MM.1S (cell line): ENCODE results near the gene C21orf58.

Source experiments
- DNase-seq: peaks from one replicate; pipeline ENCODE4 v3.0.0-alpha.2; 2015
- H2AFZ ChIP-seq: fragments of 300-600 bp; sonication (generic); 2 replicates; pipeline ENCODE4 v1.6.0; 2016; ENCODE audit warnings: antibody characterized with exemption, low read length
- H3F3A ChIP-seq: fragments of 300-600 bp; sonication (generic); 2 replicates; pipeline ENCODE4 v1.6.1; 2016; ENCODE audit warnings: mild to moderate bottlenecking, antibody characterized with exemption, low read length, moderate library complexity, mixed read lengths; ENCODE audit not compliant: insufficient read depth
- H3K27ac ChIP-seq: fragments of 300-600 bp; sonication (generic); 2 replicates; pipeline ENCODE4 v1.5.1; 2016; ENCODE audit warnings: mild to moderate bottlenecking, low read length
- H3K27me3 ChIP-seq: fragments of 300-600 bp; sonication (generic); replicated peaks from 2 replicates; pipeline ENCODE4 v1.6.0; 2016; ENCODE audit warnings: low read length; ENCODE audit not compliant: insufficient read depth
- H3K36me3 ChIP-seq: fragments of 300-600 bp; sonication (generic); replicated peaks from 2 replicates; pipeline ENCODE4 v1.6.1; 2016; ENCODE audit warnings: mild to moderate bottlenecking, low read length, mixed read lengths; ENCODE audit not compliant: insufficient read depth
- H3K4me1 ChIP-seq: fragments of 300-600 bp; sonication (generic); 2 replicates; pipeline ENCODE4 v1.6.1; 2016; ENCODE audit warnings: low read length, mixed read lengths
- H3K4me2 ChIP-seq: fragments of 300-600 bp; sonication (generic); 2 replicates; pipeline ENCODE4 v1.6.0; 2016; ENCODE audit warnings: low read depth, low read length
- H3K4me3 ChIP-seq: fragments of 300-600 bp; sonication (generic); 2 replicates; pipeline ENCODE4 v1.5.1; 2016; ENCODE audit warnings: low read length, mixed read lengths
- H3K79me2 ChIP-seq: fragments of 300-600 bp; sonication (generic); 2 replicates; pipeline ENCODE4 v1.6.1; 2016; ENCODE audit warnings: mixed run types, low read length, mixed read lengths
- H3K9ac ChIP-seq: fragments of 300-600 bp; sonication (generic); 2 replicates; pipeline ENCODE4 v1.6.1; 2016; ENCODE audit warnings: low read length, mixed read lengths
- H3K9me2 ChIP-seq: fragments of 300-600 bp; sonication (generic); replicated peaks from 2 replicates; pipeline ENCODE4 v1.6.1; 2016; ENCODE audit warnings: mild to moderate bottlenecking, low read length, mixed read lengths; ENCODE audit not compliant: insufficient read depth
- H3K9me3 ChIP-seq: fragments of 300-600 bp; sonication (generic); replicated peaks from 2 replicates; pipeline ENCODE4 v1.6.1; 2016; ENCODE audit warnings: mild to moderate bottlenecking, low read length, mixed read lengths; ENCODE audit not compliant: insufficient read depth
- H4K20me1 ChIP-seq: fragments of 300-600 bp; sonication (generic); 2 replicates; pipeline ENCODE4 v1.6.1; 2016; ENCODE audit warnings: mild to moderate bottlenecking, low read length, moderate library complexity, mixed read lengths; ENCODE audit not compliant: insufficient read depth
- EZH2 ChIP-seq: fragments of 300-600 bp; sonication (generic); optimal IDR thresholded peaks from 2 replicates; pipeline ENCODE3; 2017; ENCODE audit warnings: low read depth, mild to moderate bottlenecking, antibody characterized with exemption, low read length, mixed read lengths
- EZH2phosphoT487 ChIP-seq: fragments of 300-600 bp; sonication (generic); IDR thresholded peaks from 2 replicates; pipeline ENCODE4 v1.6.1; 2018; ENCODE audit warnings: antibody characterized with exemption, low read length
- TF ChIP-seq, protein P1 (sequence below): fragments of 300-600 bp; sonication (generic); IDR thresholded peaks from 2 replicates; pipeline ENCODE4 v1.5.1; 2016; ENCODE audit warnings: antibody characterized with exemption, low read length, mixed read lengths

C21orf58 gene

DNA sequence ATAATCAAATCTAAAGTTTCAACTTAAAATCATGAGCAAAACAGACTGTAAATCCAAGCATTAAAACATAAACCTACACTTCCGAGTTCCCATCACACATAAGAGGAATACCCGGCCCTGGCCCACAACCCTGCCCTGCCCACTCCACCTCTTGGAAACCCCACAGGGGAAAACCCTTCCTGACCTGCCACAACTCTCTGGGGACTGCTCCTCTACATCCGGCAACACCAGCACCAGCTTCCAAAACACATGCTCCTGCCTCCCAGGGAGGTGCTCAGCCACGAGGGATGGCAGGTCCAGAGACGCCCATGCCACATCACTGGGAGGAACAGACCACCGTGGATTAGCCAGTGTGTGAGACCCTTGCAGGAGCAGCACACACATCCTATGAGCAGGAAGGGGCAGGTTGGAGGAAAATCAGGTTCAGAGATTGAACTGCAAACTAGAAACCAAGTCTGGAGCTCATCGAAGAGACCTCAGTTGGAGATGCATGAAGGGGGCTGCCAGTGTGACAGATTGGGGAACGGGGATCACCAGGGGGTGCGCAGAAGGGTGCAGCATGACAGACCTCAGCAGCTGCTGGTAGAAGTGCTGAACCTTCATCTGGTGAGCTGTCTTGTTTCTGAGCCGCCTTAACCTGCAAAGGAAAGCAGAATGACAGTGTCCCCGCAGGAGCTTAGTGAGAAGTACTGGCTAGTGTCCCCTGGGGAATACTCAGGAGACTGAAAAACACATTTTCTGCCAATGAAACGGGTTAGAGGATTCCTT lies 69.3 kb downstream of the C21orf58 start:
- H3K4me2 ChIP-seq, result no peak overlapping the region
- TF ChIP-seq, protein P1, sequence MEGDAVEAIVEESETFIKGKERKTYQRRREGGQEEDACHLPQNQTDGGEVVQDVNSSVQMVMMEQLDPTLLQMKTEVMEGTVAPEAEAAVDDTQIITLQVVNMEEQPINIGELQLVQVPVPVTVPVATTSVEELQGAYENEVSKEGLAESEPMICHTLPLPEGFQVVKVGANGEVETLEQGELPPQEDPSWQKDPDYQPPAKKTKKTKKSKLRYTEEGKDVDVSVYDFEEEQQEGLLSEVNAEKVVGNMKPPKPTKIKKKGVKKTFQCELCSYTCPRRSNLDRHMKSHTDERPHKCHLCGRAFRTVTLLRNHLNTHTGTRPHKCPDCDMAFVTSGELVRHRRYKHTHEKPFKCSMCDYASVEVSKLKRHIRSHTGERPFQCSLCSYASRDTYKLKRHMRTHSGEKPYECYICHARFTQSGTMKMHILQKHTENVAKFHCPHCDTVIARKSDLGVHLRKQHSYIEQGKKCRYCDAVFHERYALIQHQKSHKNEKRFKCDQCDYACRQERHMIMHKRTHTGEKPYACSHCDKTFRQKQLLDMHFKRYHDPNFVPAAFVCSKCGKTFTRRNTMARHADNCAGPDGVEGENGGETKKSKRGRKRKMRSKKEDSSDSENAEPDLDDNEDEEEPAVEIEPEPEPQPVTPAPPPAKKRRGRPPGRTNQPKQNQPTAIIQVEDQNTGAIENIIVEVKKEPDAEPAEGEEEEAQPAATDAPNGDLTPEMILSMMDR, result no peak
- TF ChIP-seq EZH2 (no peak), EZH2phosphoT487 (no peak)
- peaks cover 16% of the 10 kb centered on the region; the same call in 1 of the 2 replicates for H3K36me3 ChIP-seq
- H3K9ac ChIP-seq, result no peak overlapping the region
- DNase-seq, result no peak
- no peaks in the 10 kb centered on the region for H3K9me3 ChIP-seq
- no peaks in the 10 kb centered on the region for H3K9me2 ChIP-seq
- no peaks in the 10 kb centered on the region for H3F3A ChIP-seq
- H3K4me1 ChIP-seq, result no peaks in the 10 kb centered on the region
- no peaks in the 10 kb centered on the region for H4K20me1 ChIP-seq
- H3K4me3 ChIP-seq, result no peak overlapping the region
- H3K79me2 ChIP-seq, result no peaks in the 10 kb centered on the region
- H3K27ac ChIP-seq, result no peak overlapping the region
- no peak overlapping the region for H2AFZ ChIP-seq
- H3K27me3 ChIP-seq, result no peaks in the 10 kb centered on the region

DNA sequence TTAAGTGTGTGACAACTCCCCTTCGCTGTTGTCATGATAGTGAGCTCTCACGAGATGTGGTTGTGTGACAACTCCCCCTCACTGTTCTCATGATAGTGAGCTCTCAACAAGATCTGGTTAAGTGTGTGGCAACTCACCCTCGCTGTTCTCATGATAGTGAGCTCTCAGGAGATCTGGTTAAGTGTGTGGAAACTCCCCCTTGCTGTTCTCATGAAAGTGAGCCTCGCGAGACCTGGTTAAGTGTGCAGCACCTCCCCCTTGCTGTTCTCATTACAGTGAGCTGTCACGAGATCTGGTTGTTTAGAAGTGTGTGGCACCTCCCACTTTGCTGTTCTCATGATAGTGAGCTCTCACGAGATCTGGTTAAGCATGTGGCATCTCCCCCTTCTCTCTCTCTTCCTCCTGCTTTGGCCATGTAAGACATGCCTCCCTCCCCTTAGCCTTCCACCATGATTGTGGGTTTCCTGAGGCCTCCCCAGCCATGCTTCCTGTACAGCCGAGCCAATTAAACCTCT lies 70.0 kb downstream of the C21orf58 start:
- Histone ChIP-seq H3K9me3 (no peaks in the 10 kb centered on the region), H3F3A (no peaks in the 10 kb centered on the region), H3K27ac (no peak overlapping the region), H3K4me2 (no peak overlapping the region), H2AFZ (no peak overlapping the region), H3K36me3 (peaks cover 12% of the 10 kb centered on the region; the same call in 1 of the 2 replicates), H4K20me1 (no peaks in the 10 kb centered on the region), H3K27me3 (no peaks in the 10 kb centered on the region), H3K9ac (no peak overlapping the region), H3K79me2 (no peaks in the 10 kb centered on the region), H3K4me1 (no peaks in the 10 kb centered on the region), H3K9me2 (no peaks in the 10 kb centered on the region), H3K4me3 (no peak overlapping the region)
- TF ChIP-seq EZH2 (no peak), EZH2phosphoT487 (no peak)
- TF ChIP-seq, protein P1, result no peak
- no peak for DNase-seq

DNA sequence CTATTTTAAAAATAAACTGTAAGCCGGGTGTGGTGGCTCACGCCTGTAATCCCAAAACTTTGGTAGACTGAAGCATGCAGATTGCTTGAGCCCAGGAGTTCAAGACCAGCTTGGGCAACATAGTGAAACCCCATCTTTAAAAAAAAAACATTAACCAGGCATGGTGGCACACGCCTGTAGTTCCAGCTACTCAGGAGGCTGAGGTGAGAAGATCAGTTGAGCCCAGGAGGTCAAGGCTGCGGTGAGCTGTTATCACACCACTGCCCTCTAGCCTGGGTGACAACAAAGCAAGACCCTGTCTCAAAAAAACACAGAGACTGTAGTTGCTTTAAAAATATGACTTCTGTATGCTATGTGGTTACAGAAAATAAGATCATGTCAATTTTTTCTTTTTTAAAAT lies 70.8 kb downstream of the C21orf58 start:
- Histone ChIP-seq H4K20me1 (no peaks in the 10 kb centered on the region), H3F3A (no peaks in the 10 kb centered on the region), H2AFZ (no peak overlapping the region), H3K27ac (no peak overlapping the region), H3K9me3 (no peaks in the 10 kb centered on the region), H3K4me2 (no peak overlapping the region), H3K27me3 (no peaks in the 10 kb centered on the region), H3K4me1 (no peaks in the 10 kb centered on the region), H3K79me2 (no peaks in the 10 kb centered on the region), H3K4me3 (no peak overlapping the region), H3K9me2 (no peaks in the 10 kb centered on the region), H3K36me3 (peaks cover 11% of the 10 kb centered on the region; the same call in 1 of the 2 replicates), H3K9ac (no peak overlapping the region)
- TF ChIP-seq, protein P1, result no peak
- TF ChIP-seq EZH2, result no peak
- no peak for TF ChIP-seq EZH2phosphoT487
- no peak for DNase-seq
